OCI-LY1 (cell line): ENCODE data around the gene APCDD1.

Experiments used
- H2AFZ ChIP-seq: fragments of 200-600 bp; sonication (generic), shearing (Covaris generic); 2 replicates; pipeline ENCODE4 v1.6.0; 2014; ENCODE audit warnings: antibody characterized with exemption, mild to moderate bottlenecking, low read length
- H3F3A ChIP-seq: fragments of 200-600 bp; sonication (generic), shearing (Covaris generic); 2 replicates; pipeline ENCODE4 v1.6.0; 2014; ENCODE audit warnings: mild to moderate bottlenecking, antibody characterized with exemption, low read length, moderate library complexity; ENCODE audit not compliant: insufficient read depth
- H3K27ac ChIP-seq: fragments of 200-600 bp; sonication (generic); 2 replicates; pipeline ENCODE4 v1.5.1; 2014; ENCODE audit warnings: low read length, mixed run types, mild to moderate bottlenecking, low read depth; ENCODE audit not compliant: poor library complexity, severe bottlenecking
- H3K27me3 ChIP-seq: fragments of 200-600 bp; sonication (generic); 2 replicates; pipeline ENCODE4 v1.6.0; 2014; ENCODE audit warnings: antibody characterized with exemption, mild to moderate bottlenecking, low read length, moderate library complexity; ENCODE audit not compliant: insufficient read depth
- H3K36me3 ChIP-seq: fragments of 200-600 bp; sonication (generic); 2 replicates; pipeline ENCODE4 v1.6.1; 2014; ENCODE audit warnings: mild to moderate bottlenecking, antibody characterized with exemption, low read length, moderate library complexity, mixed read lengths; ENCODE audit not compliant: insufficient read depth
- H3K4me1 ChIP-seq: fragments of 200-600 bp; sonication (generic); 2 replicates; pipeline ENCODE4 v1.5.1; 2014; ENCODE audit warnings: mild to moderate bottlenecking, low read length, moderate library complexity; ENCODE audit not compliant: insufficient read depth, severe bottlenecking
- H3K4me2 ChIP-seq: fragments of 200-600 bp; sonication (generic), shearing (Covaris generic); 2 replicates; pipeline ENCODE4 v1.6.1; 2014; ENCODE audit warnings: low read length
- H3K4me3 ChIP-seq: fragments of 200-600 bp; sonication (generic); 2 replicates; pipeline ENCODE4 v1.5.1; 2014; ENCODE audit warnings: low read length, low read depth, mild to moderate bottlenecking, mixed read lengths; ENCODE audit not compliant: poor library complexity, severe bottlenecking
- H3K79me2 ChIP-seq: fragments of 200-600 bp; shearing (Covaris generic); 2 replicates; pipeline ENCODE4 v1.6.1; 2016; ENCODE audit warnings: mixed run types, low read length, mixed read lengths; ENCODE audit not compliant: insufficient read depth
- H3K9ac ChIP-seq: fragments of 200-600 bp; sonication (generic), shearing (Covaris generic); 2 replicates; pipeline ENCODE4 v1.6.1; 2014; ENCODE audit warnings: mild to moderate bottlenecking, low read length, mixed read lengths
- H3K9me2 ChIP-seq: fragments of 200-600 bp; sonication (generic), shearing (Covaris generic); 2 replicates; pipeline ENCODE4 v1.6.1; 2014; ENCODE audit warnings: low read depth, mild to moderate bottlenecking, low read length, mixed read lengths
- H3K9me3 ChIP-seq: fragments of 200-600 bp; shearing (Covaris generic); 2 replicates; pipeline ENCODE4 v1.6.1; 2014; ENCODE audit warnings: low read length, mixed read lengths
- H4K20me1 ChIP-seq: fragments of 200-600 bp; sonication (generic), shearing (Covaris generic); 2 replicates; pipeline ENCODE4 v1.6.0; 2016; ENCODE audit warnings: mild to moderate bottlenecking, low read length; ENCODE audit not compliant: insufficient read depth
- CTCF ChIP-seq: fragments of 200-600 bp; sonication (generic), shearing (Covaris generic); IDR thresholded peaks from 2 replicates; pipeline ENCODE4 v1.5.1; 2017; ENCODE audit warnings: mild to moderate bottlenecking, antibody characterized with exemption, low read length, moderate library complexity, mixed read lengths
- EZH2 ChIP-seq: fragments of 200-600 bp; sonication (generic), shearing (Covaris generic); IDR thresholded peaks from 2 replicates; pipeline ENCODE4 v1.8.0; 2017; ENCODE audit warnings: borderline replicate concordance, mixed run types, mild to moderate bottlenecking, antibody characterized with exemption, low read length, moderate library complexity, mixed read lengths

Gene APCDD1

GRCh38 chr18:10442551-10442971 is 11.9 kb upstream of the APCDD1 start:
- Histone ChIP-seq H3K79me2 (no peaks in the 10 kb centered on the region), H3K27ac (no peak overlapping the region), H3K4me2 (no peak overlapping the region), H3F3A (no peaks in the 10 kb centered on the region), H3K4me3 (no peak overlapping the region), H2AFZ (no peak overlapping the region), H4K20me1 (no peaks in the 10 kb centered on the region), H3K9me3 (no peaks in the 10 kb centered on the region), H3K36me3 (no peaks in the 10 kb centered on the region), H3K4me1 (no peaks in the 10 kb centered on the region), H3K27me3 (no peaks in the 10 kb centered on the region), H3K9me2 (no peaks in the 10 kb centered on the region), H3K9ac (no peak overlapping the region)
- no peak for TF ChIP-seq CTCF
- TF ChIP-seq EZH2: no peak

- Histone ChIP-seq H3K9ac (no peak overlapping the region), H3K27ac (no peak overlapping the region), H3K79me2 (no peaks in the 10 kb centered on the region), H4K20me1 (no peaks in the 10 kb centered on the region), H3F3A (no peaks in the 10 kb centered on the region), H3K4me2 (no peak overlapping the region), H3K9me3 (no peaks in the 10 kb centered on the region), H3K36me3 (no peaks in the 10 kb centered on the region), H3K27me3 (no peaks in the 10 kb centered on the region), H2AFZ (no peak overlapping the region), H3K4me3 (no peak overlapping the region), H3K9me2 (no peaks in the 10 kb centered on the region), H3K4me1 (no peaks in the 10 kb centered on the region)
- TF ChIP-seq CTCF: no peak
- no peak for TF ChIP-seq EZH2
Measured at GRCh38 chr18:10443001-10443400, 11.4 kb upstream of the APCDD1 start.

GRCh38 chr18:10444314-10445006 is 10.0 kb upstream of the APCDD1 start:
- Histone ChIP-seq H2AFZ (no peak overlapping the region), H3K4me1 (no peaks in the 10 kb centered on the region), H3K4me3 (no peak overlapping the region), H3K9me2 (no peaks in the 10 kb centered on the region), H4K20me1 (no peaks in the 10 kb centered on the region), H3K4me2 (no peak overlapping the region), H3K79me2 (no peaks in the 10 kb centered on the region), H3K27me3 (no peaks in the 10 kb centered on the region), H3K9me3 (no peaks in the 10 kb centered on the region), H3F3A (no peaks in the 10 kb centered on the region), H3K9ac (no peak overlapping the region), H3K27ac (no peak overlapping the region), H3K36me3 (no peaks in the 10 kb centered on the region)
- TF ChIP-seq EZH2 (no peak), CTCF (no peak)
